Tibial nerve (tissue), 4 donors: Measurements from ENCODE around the gene LRRC42.

ENCODE experiments used
- EP300 ChIP-seq, 2 donors: sonication (generic); formaldehyde crosslinking; IDR thresholded peaks; one replicate each; pipeline ENCODE4 v1.6.1; 2017; ENCODE audit warnings: antibody characterized with exemption in 2 of 2, mild to moderate bottlenecking in 1 of 2
- POLR2A ChIP-seq, 2 donors: fragments of 450-650 bp; IDR thresholded peaks; one replicate each; pipeline ENCODE4 v1.6.1; 2017; ENCODE audit warnings: antibody characterized with exemption in 2 of 2, mild to moderate bottlenecking in 2 of 2, moderate library complexity in 2 of 2
- TF ChIP-seq, protein P1 (sequence below), 5 experiments: fragments of 200-600 bp in 3 of 5; fragments of 450-650 bp in 2 of 5; sonication (generic) in 3 of 5; IDR thresholded peaks; one replicate each; pipeline ENCODE4 v1.5.1; 2016 to 2019; ENCODE audit warnings: antibody characterized with exemption in 5 of 5, mild to moderate bottlenecking in 3 of 5, moderate library complexity in 2 of 5

DNA sequence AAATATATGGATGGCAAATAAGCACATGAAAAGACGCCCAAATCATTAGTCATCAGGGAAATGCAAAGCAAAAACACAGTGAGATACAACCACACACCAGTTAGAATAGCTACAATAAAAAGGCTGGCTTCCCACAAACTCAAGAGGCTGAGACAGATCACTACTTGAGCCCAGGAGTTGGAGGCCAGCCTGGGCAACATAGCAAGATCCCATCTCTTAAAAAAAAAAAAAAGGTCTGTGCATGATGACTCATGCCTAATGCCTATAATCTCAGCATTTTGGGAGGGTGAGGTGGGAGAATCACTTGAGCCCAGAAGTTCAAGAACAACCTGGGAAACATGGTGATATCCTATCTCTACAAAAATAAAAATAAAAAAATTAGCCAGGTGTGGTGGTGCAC is 52.1 kb downstream of the LRRC42 start:
- TF ChIP-seq, protein P1, sequence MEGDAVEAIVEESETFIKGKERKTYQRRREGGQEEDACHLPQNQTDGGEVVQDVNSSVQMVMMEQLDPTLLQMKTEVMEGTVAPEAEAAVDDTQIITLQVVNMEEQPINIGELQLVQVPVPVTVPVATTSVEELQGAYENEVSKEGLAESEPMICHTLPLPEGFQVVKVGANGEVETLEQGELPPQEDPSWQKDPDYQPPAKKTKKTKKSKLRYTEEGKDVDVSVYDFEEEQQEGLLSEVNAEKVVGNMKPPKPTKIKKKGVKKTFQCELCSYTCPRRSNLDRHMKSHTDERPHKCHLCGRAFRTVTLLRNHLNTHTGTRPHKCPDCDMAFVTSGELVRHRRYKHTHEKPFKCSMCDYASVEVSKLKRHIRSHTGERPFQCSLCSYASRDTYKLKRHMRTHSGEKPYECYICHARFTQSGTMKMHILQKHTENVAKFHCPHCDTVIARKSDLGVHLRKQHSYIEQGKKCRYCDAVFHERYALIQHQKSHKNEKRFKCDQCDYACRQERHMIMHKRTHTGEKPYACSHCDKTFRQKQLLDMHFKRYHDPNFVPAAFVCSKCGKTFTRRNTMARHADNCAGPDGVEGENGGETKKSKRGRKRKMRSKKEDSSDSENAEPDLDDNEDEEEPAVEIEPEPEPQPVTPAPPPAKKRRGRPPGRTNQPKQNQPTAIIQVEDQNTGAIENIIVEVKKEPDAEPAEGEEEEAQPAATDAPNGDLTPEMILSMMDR (IDR thresholded peaks at IDR 0.05) = no peak
- TF ChIP-seq POLR2A (IDR thresholded peaks at IDR 0.05) = no peak
- TF ChIP-seq EP300 (IDR thresholded peaks at IDR 0.05) = no peak
